SK-N-SH (cell line): ENCODE measurements around the gene GLA. TPM values are rescaled to one million over a fixed set of nuclear protein-coding genes. Genes with fewer than 3 reads are reported as not detected.

Experiments
- CTCF ChIA-PET: fragments of 300-600, 350-600 bp; formaldehyde crosslinking; extraction: SDS; loops from one replicate; lab custom pipeline; 2021; lab: Yijun Ruan, JAX
- POLR2A ChIA-PET: fragments of 350-600 bp; sonication (Branson Sonifier 250); formaldehyde crosslinking; extraction: SDS; loops from one replicate; lab custom pipeline; 2020; ENCODE audit warnings: antibody characterized with exemption, inconsistent platforms; lab: Yijun Ruan, JAX
- DNase-seq: peaks from one replicate; pipeline ENCODE4 v3.0.0; 2012
- H2AFZ ChIP-seq: fragments of 200-600 bp; sonication (generic); 2 replicates; pipeline ENCODE4 v1.8.1; 2016; ENCODE audit warnings: antibody characterized with exemption, mild to moderate bottlenecking, low read depth
- H3F3A ChIP-seq: fragments of 200-600 bp; sonication (generic); replicated peaks from 2 replicates; pipeline ENCODE3; 2016; ENCODE audit warnings: antibody characterized with exemption, mild to moderate bottlenecking; ENCODE audit not compliant: insufficient read depth
- H3K27ac ChIP-seq, 2 experiments: fragments of 200-500 bp in 1 of 2; fragments of 200-600 bp in 1 of 2; sonication (Bioruptor generic) in 1 of 2; sonication (generic), shearing (Covaris generic) in 1 of 2; 2 replicates each; pipeline versions ENCODE4 v1.5.1 to v1.6.1; 2014 to 2016; ENCODE audit warnings: low read depth in 2 of 2, inconsistent platforms in 1 of 2, low read length in 1 of 2, mild to moderate bottlenecking in 1 of 2, mixed read lengths in 1 of 2
- H3K27me3 ChIP-seq: fragments of 200-600 bp; sonication (generic), shearing (Covaris generic); 2 replicates; pipeline ENCODE4 v1.6.1; 2016; ENCODE audit warnings: mixed run types; ENCODE audit not compliant: insufficient read depth
- H3K36me3 ChIP-seq, 2 experiments: fragments of 200-500 bp in 1 of 2; fragments of 200-600 bp in 1 of 2; sonication (Bioruptor generic) in 1 of 2; sonication (generic) in 1 of 2; replicated peaks in 1 of 2; 2 replicates each; pipeline versions ENCODE3 to v1.5.1; 2014 to 2016; ENCODE audit warnings: low read length in 1 of 2, mild to moderate bottlenecking in 1 of 2; ENCODE audit not compliant: insufficient read depth in 2 of 2, control insufficient read depth in 1 of 2
- H3K4me1 ChIP-seq, 2 experiments: fragments of 200-500 bp in 1 of 2; fragments of 200-600 bp in 1 of 2; sonication (Bioruptor generic) in 1 of 2; sonication (generic), shearing (Covaris generic) in 1 of 2; 2 replicates each; pipeline versions ENCODE4 v1.5.1 to v1.6.1; 2014 to 2016; ENCODE audit warnings: low read depth in 1 of 2, low read length in 1 of 2, mixed run types in 1 of 2; ENCODE audit not compliant: insufficient read depth in 2 of 2, control insufficient read depth in 1 of 2
- H3K4me2 ChIP-seq: fragments of 200-600 bp; sonication (generic), shearing (Covaris generic); 2 replicates; pipeline ENCODE4 v1.6.1; 2017; ENCODE audit warnings: mixed run types
- H3K4me3 ChIP-seq, 2 experiments: fragments of 200-500 bp in 1 of 2; fragments of 200-600 bp in 1 of 2; sonication (Bioruptor generic) in 1 of 2; sonication (generic), shearing (Covaris generic) in 1 of 2; 2 replicates each; pipeline versions ENCODE4 v1.5.1 to v1.8.1; 2014 to 2016; ENCODE audit warnings: low read depth in 2 of 2, inconsistent platforms in 1 of 2, low read length in 1 of 2, mild to moderate bottlenecking in 1 of 2, mixed read lengths in 1 of 2, moderate library complexity in 1 of 2
- H3K79me2 ChIP-seq: fragments of 200-600 bp; sonication (generic); 2 replicates; pipeline ENCODE4 v1.8.1; 2017; ENCODE audit warnings: mild to moderate bottlenecking; ENCODE audit not compliant: insufficient read depth
- H3K9ac ChIP-seq: fragments of 200-600 bp; sonication (generic); 2 replicates; pipeline ENCODE4 v1.6.1; 2017; ENCODE audit warnings: mixed run types
- H3K9me2 ChIP-seq: fragments of 200-600 bp; sonication (generic); 2 replicates; pipeline ENCODE4 v1.6.1; 2017; ENCODE audit warnings: mixed run types
- H3K9me3 ChIP-seq: fragments of 200-600 bp; sonication (generic); 2 replicates; pipeline ENCODE4 v1.6.1; 2017; ENCODE audit warnings: mixed run types, mild to moderate bottlenecking, moderate library complexity
- H4K20me1 ChIP-seq: fragments of 200-600 bp; sonication (generic); 2 replicates; pipeline ENCODE4 v1.6.1; 2017; ENCODE audit warnings: mild to moderate bottlenecking, mixed run types; ENCODE audit not compliant: insufficient read depth
- ELF1 ChIP-seq: IDR thresholded peaks from 2 replicates; pipeline ENCODE4 v1.4.0; 2012
- EP300 ChIP-seq, 2 experiments: IDR thresholded peaks; 2 replicates each; pipeline versions ENCODE4 v1.4.0 to v1.6.1; 2012; ENCODE audit warnings: borderline replicate concordance in 1 of 2, low read depth in 1 of 2, low read length in 1 of 2
- EZH2phosphoT487 ChIP-seq: fragments of 200-600 bp; sonication (generic); IDR thresholded peaks from 2 replicates; pipeline ENCODE4 v1.6.1; 2017; ENCODE audit warnings: low read depth, mixed run types, mild to moderate bottlenecking, antibody characterized with exemption, moderate library complexity, borderline replicate concordance
- FOSL2 ChIP-seq: IDR thresholded peaks from 2 replicates; pipeline ENCODE4 v1.4.0; 2012; ENCODE audit warnings: low read depth, mild to moderate bottlenecking, moderate library complexity, borderline replicate concordance
- JUND ChIP-seq: IDR thresholded peaks from 2 replicates; pipeline ENCODE4 v1.4.0; 2012
- MAX ChIP-seq: IDR thresholded peaks from 2 replicates; pipeline ENCODE4 v1.4.0; 2012; ENCODE audit warnings: low read depth
- NRF1 ChIP-seq: IDR thresholded peaks from 2 replicates; pipeline ENCODE4 v1.6.1; 2012; ENCODE audit warnings: low read depth, mild to moderate bottlenecking, low read length
- PBX3 ChIP-seq: IDR thresholded peaks from 2 replicates; pipeline ENCODE4; 2012
- POLR2AphosphoS5 ChIP-seq: IDR thresholded peaks from 2 replicates; pipeline ENCODE4 v1.6.1; 2012; ENCODE audit warnings: low read depth, low read length
- RAD21 ChIP-seq: IDR thresholded peaks from 2 replicates; pipeline ENCODE4 v1.6.1; 2012; ENCODE audit warnings: mild to moderate bottlenecking, low read length
- RCOR1 ChIP-seq: fragments of 150-350 bp; IDR thresholded peaks from 2 replicates; pipeline ENCODE4 v1.6.1; 2017; ENCODE audit warnings: antibody characterized with exemption, low read length
- RFX5 ChIP-seq: IDR thresholded peaks from 2 replicates; pipeline ENCODE4 v1.6.1; 2012; ENCODE audit warnings: mild to moderate bottlenecking, improper control_type of control experiment, low read length
- RXRA ChIP-seq: IDR thresholded peaks from 2 replicates; pipeline ENCODE4 v1.4.0; 2012; ENCODE audit warnings: low read depth, mild to moderate bottlenecking, borderline replicate concordance
- TCF12 ChIP-seq: IDR thresholded peaks from 2 replicates; pipeline ENCODE4 v1.4.0; 2012
- USF1 ChIP-seq: IDR thresholded peaks from 2 replicates; pipeline ENCODE4 v1.4.0; 2012; ENCODE audit warnings: low read depth, borderline replicate concordance
- WGBS: methylation state at CpG from one replicate; pipeline ENCODE4 v1.1.6; 2017; ENCODE audit warnings: low lambda C conversion rate; 5-methylcytosine and 5-hydroxymethylcytosine counted together
- polyA plus RNA-seq, 3 experiments: library from polyadenylated mRNA; depleted of rRNA; stranded (reverse); fragments of >200 nt; gene quantifications; 2 replicates each; pipeline ENCODE4 v1.2.3, GENCODE V29; 2012

GLA gene
- polyA plus RNA-seq, 1 of the 3 experiments (the other 2 are of a cell fraction), result 20.4 TPM

GRCh38 chrX:101429934-101430333 lies 22.2 kb upstream of the GLA start:
- no peak for DNase-seq
- TF ChIP-seq TCF12 (peak; percentile 83), JUND (peak; percentile 47), PBX3 (peak; percentile 81), FOSL2 (peak; percentile 47; the same call in 1 of the 2 replicates), NRF1 (no peak), POLR2AphosphoS5 (no peak), EP300 (IDR thresholded peaks at IDR 0.05; ENCODE audit: borderline replicate concordance in 1 of 2, low read depth in 1 of 2, low read length in 1 of 2) (0 out of 4 replicates have a peak, but pooled peaks of 1 of the 2 experiments have one; percentile 14)
- Histone ChIP-seq H3K4me2 (peak overlapping the region; percentile 29; the same call in 1 of the 2 replicates), H3K36me3 (no peaks in the 10 kb centered on the region), H4K20me1 (no peaks in the 10 kb centered on the region), H3K4me3 (no peak overlapping the region), H3K9me3 (no peaks in the 10 kb centered on the region), H3K27ac (peak overlapping the region in 1 of 2 experiments; percentile 62; a peak in 3 of 4 replicates), H2AFZ (no peak overlapping the region), H3K79me2 (no peaks in the 10 kb centered on the region), H3K4me1 (no peaks in the 10 kb centered on the region), H3F3A (peaks cover 17% of the 10 kb centered on the region), H3K9ac (no peak overlapping the region), H3K9me2 (no peaks in the 10 kb centered on the region), H3K27me3 (no peaks in the 10 kb centered on the region)
- CTCF ChIA-PET, result no interaction called here
- POLR2A ChIA-PET, result no interaction called here
- 27% methylated on average over 1 of the region's 1 CpG for WGBS

- POLR2A ChIA-PET, result no interaction called here
- CTCF ChIA-PET, result interaction anchor here (4.3 kb wide), 1 partner anchor 12 kb away, joined by 24 read pairs; no protein-coding TSS in a partner anchor
- H2AFZ ChIP-seq, result no peak overlapping the region
These were observed 20.2 kb upstream of the GLA start for GRCh38 chrX:101427954-101428353.

More at GRCh38 chrX:101427954-101428353, 20.2 kb upstream of the GLA start:
- Histone ChIP-seq H3F3A (peaks cover 8% of the 10 kb centered on the region), H3K36me3 (no peaks in the 10 kb centered on the region), H3K27ac (no peak overlapping the region), H3K79me2 (no peaks in the 10 kb centered on the region), H3K4me3 (no peak overlapping the region), H3K27me3 (no peaks in the 10 kb centered on the region), H3K4me2 (no peak overlapping the region), H3K9me3 (no peaks in the 10 kb centered on the region), H4K20me1 (no peaks in the 10 kb centered on the region), H3K9ac (no peak overlapping the region), H3K9me2 (no peaks in the 10 kb centered on the region), H3K4me1 (no peaks in the 10 kb centered on the region)
- DNase-seq, result no peak
- 43% methylated on average over 2 of the region's 2 CpGs for WGBS
- TF ChIP-seq JUND (no peak), MAX (no peak), USF1 (no peak), RAD21 (no peak), ELF1 (no peak), RCOR1 (no peak), EZH2phosphoT487 (no peak), RXRA (no peak), RFX5 (no peak)
